HG02943 (cell line): ENCODE measurements around the gene CFAP100.

ENCODE experiments used
- ATAC-seq: cut with Tn5 transposase; IDR thresholded peaks from one replicate; pipeline ENCODE4 v1.9.1; 2021; ENCODE audit warnings: mild to moderate bottlenecking, low read depth, moderate library complexity; ENCODE audit not compliant: unreplicated experiment

The CFAP100 gene

GRCh38 chr3:126475413-126476114 is 80.9 kb downstream of the CFAP100 start, which contains the start of gene ZXDC:
TSS of gene ZXDC (minus strand) at chr3:126475891. CDS start at chr3:126475865, 26 bp downstream.
- ATAC-seq = peak; percentile 72

DNA sequence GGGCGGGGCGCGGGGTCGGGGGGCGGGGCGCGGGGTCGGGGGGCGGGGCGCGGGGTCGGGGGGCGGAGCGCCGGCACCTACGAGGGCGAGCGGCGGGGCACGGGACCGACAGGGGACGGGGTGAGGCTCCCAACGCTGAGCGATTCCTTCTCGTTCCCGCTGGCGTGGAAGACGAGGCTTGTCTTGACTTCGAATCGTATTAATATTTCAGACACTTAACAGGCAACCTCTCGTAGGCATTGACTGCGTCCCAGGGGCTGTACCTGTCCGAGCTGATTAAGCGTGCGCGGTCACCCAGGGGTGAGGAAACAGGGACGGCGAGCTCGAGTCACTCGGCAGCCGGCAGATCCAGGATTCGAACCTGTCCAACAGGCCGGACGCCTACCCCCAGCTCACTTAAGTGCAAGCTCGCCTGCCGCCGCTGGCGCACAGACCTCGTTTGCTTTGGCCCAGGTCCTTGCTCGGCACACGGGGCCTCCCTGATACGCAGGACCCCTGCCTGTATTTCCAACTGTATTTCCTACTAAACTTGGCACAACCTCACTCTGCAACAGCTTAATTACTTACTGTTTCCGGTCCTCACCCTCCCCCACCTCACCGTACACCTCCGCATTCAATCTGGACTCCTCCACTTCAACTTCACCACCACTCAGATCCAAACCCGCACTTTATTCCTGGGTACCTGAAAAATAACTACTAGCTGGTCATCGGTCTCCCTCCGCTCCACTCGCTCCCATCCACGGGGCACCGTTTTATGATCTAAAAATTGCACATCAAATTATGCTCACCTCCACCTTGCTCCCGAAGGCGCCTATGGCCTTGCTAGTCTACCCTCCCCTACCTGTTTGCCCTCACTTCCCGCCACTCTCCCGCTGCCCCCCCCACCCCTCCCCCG is 81.7 kb downstream of the CFAP100 start:
- ATAC-seq = peak; percentile 27

GRCh38 chr3:126477061-126477380 is 82.3 kb downstream of the CFAP100 start:
- no peak for ATAC-seq

GRCh38 chr3:126478581-126479310 is 84.0 kb downstream of the CFAP100 start:
- no peak for ATAC-seq

GRCh38 chr3:126479642-126480041 is 84.9 kb downstream of the CFAP100 start:
- no peak for ATAC-seq

GRCh38 chr3:126480206-126480605 is 85.5 kb downstream of the CFAP100 start:
- ATAC-seq = no peak

DNA sequence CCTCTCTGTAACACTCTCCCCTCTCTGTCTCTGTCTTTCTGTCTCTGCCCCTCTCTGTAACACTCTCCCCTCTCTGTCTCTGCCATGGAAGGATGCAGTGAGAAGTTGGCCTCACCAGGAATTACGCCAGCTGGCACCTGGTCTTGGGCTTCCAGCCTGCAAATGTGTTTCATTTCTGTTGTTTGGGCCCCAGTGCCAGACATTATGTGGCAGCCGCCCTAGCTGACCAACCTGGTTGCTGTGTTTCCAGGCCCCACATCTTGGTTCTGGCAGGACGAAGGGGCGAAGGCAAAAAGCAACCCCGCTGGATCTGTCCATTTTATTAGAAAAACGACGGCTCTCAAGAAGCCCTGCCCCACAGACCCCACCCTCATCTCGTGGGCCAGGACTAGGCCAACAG is 86.2 kb downstream of the CFAP100 start:
- ATAC-seq = no peak

GRCh38 chr3:126481808-126482502 is 87.2 kb downstream of the CFAP100 start:
- ATAC-seq = no peak

- no peak for ATAC-seq
These were observed 88.0 kb downstream of the CFAP100 start for GRCh38 chr3:126482503-126483255.

- no peak for ATAC-seq
These were observed 88.6 kb downstream of the CFAP100 start for GRCh38 chr3:126483321-126483761.

DNA sequence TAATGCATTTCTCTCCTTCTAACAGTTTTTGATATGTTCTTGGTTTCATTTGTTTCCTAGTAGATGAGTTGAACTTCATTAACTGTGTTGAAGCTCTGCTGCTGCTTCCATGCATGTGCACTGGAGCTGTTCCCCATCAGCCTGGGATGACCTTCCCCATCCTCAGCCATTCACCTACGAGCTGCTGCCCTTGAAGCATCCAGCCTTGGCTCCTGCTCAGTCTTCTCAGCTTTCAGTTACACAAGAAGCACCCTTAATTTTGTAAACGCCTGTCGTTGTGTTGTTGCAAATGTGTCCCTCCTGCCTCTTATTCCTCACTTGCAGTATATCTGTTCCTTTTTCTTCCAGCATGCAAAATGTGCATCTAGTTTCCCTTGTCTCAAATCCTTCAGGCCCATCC is 89.4 kb downstream of the CFAP100 start:
- ATAC-seq = no peak

DNA sequence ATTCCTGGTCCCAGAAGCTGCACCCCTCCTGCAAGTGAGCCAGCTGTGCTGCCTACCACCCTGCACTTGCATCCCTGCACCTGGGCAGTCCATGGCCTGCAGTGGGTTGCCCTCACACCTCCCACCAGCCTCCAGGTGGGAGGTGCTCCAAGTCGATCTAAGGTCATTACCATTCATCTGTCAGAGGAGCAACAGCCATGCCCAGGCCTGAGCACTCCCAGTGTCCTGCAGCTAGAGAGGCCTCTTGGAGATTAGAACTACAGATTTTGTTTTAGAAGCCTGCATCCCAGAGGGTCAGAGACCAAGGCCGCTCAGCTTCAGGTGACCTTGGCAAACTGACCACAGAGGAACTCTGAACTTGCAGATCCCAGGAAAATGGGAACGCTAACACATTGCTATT is 90.0 kb downstream of the CFAP100 start:
- ATAC-seq = no peak

GRCh38 chr3:126485176-126485897 is 90.6 kb downstream of the CFAP100 start:
- ATAC-seq = no peak

DNA sequence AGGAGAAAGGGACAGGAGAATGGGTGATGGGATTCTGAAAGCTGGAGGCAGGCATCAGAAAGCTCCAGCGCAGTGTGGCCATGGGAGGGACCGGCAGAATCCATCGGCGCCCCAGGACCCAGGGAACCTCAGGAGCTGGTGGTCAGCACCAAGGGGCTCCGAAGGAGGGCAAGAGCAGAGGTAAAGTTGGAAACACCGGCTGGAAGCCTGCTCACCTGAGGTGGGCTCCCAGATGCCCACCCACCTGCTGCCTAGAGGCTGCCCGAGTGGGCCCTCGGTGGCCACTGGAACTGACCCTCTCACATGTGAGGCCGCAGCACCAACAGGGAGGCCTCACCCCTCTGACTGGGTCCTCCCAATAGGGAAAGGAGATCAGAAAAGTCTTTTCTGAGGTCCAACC is 91.2 kb downstream of the CFAP100 start:
- ATAC-seq = no peak
